ENCODE results near the gene LBX1.
"Not testable (repeated sequence)": the region's sequence is repeated elsewhere in the genome, so short reads cannot be mapped to it uniquely, and the experiment has no call there.

The LBX1 gene

GRCh38 chr10:101216207-101217043, 12.8 kb downstream of the LBX1 start:
- DNase-seq: no peak
- H3K27ac ChIP-seq: no peak overlapping the region
- no peaks in the 10 kb centered on the region for H3K36me3 ChIP-seq
- TF ChIP-seq CTCF (IDR thresholded peaks at IDR 0.05): no peak
- H3K9me3 ChIP-seq: no peaks in the 10 kb centered on the region
- intact Hi-C loops (cut with DNase I; ENCODE audit: low total_unique reads): loop anchor here (2.0 to 10.0 kb wide), 2 partner anchors 248 to 352 kb away; no protein-coding TSS in a partner anchor
- H3K4me1 ChIP-seq: peaks cover 0 to 48% (median 42%) of the 10 kb centered on the region in 4 donors
- peaks cover 8 to 100% of the 10 kb centered on the region in 2 donors for H3K27me3 ChIP-seq
- H3K4me3 ChIP-seq: no peak overlapping the region

- DNase-seq: no peak
- Histone ChIP-seq H3K4me1 (peaks cover 0 to 48% (median 42%) of the 10 kb centered on the region in 4 donors), H3K4me3 (no peak overlapping the region), H3K36me3 (no peaks in the 10 kb centered on the region), H3K9me3 (no peaks in the 10 kb centered on the region), H3K27ac (no peak overlapping the region), H3K27me3 (peaks cover 8 to 100% of the 10 kb centered on the region in 2 donors)
- intact Hi-C loops (cut with DNase I; ENCODE audit: low total_unique reads): loop anchor here (2.0 to 10.0 kb wide), 2 partner anchors 249 to 353 kb away; no protein-coding TSS in a partner anchor
- TF ChIP-seq CTCF (IDR thresholded peaks at IDR 0.05): no peak
Observed at GRCh38 chr10:101215397-101216206, 13.7 kb downstream of the LBX1 start.

GRCh38 chr10:101214446-101215396, 14.5 kb downstream of the LBX1 start:
- Histone ChIP-seq H3K27ac (no peak overlapping the region), H3K9me3 (no peaks in the 10 kb centered on the region), H3K36me3 (no peaks in the 10 kb centered on the region), H3K27me3 (peaks cover 8 to 99% of the 10 kb centered on the region in 2 donors), H3K4me1 (peaks cover 0 to 48% (median 42%) of the 10 kb centered on the region in 4 donors), H3K4me3 (peak overlapping the region in 1 of 2 donors; percentile 10)
- no peak for DNase-seq
- intact Hi-C loops (cut with DNase I; ENCODE audit: low total_unique reads): loop anchor here (10.0 kb wide), 1 partner anchor 250 kb away; no protein-coding TSS in a partner anchor
- TF ChIP-seq CTCF (IDR thresholded peaks at IDR 0.05): peak; percentile 63 to 84

- DNase-seq: no peak
- no peak for TF ChIP-seq CTCF (IDR thresholded peaks at IDR 0.05)
- H3K27me3 ChIP-seq: peaks cover 0 to 91% of the 10 kb centered on the region in 2 donors
Observed at GRCh38 chr10:101208543-101208942, 20.7 kb downstream of the LBX1 start.

GRCh38 chr10:101207026-101207425, 22.2 kb downstream of the LBX1 start:
- H3K4me1 ChIP-seq: no peaks in the 10 kb centered on the region
- no peak overlapping the region for H3K27ac ChIP-seq
- TF ChIP-seq CTCF (IDR thresholded peaks at IDR 0.05): no peak
- DNase-seq: no peak
- intact Hi-C loops (cut with DNase I; ENCODE audit: low total_unique reads): no loop called here
- peaks cover 0 to 4% (median 0%) of the 10 kb centered on the region in 3 donors for H3K9me3 ChIP-seq
- H3K4me3 ChIP-seq: no peak overlapping the region
- H3K27me3 ChIP-seq: peaks cover 0 to 77% of the 10 kb centered on the region in 2 donors
- no peaks in the 10 kb centered on the region for H3K36me3 ChIP-seq

More at GRCh38 chr10:101208543-101208942, 20.7 kb downstream of the LBX1 start:
- intact Hi-C loops (cut with DNase I; ENCODE audit: low total_unique reads): no loop called here
- Histone ChIP-seq H3K9me3 (peaks cover 0 to 4% (median 0%) of the 10 kb centered on the region in 3 donors), H3K4me1 (peaks cover 0 to 2% (median under 1%) of the 10 kb centered on the region in 4 donors), H3K27ac (no peak overlapping the region), H3K4me3 (no peak overlapping the region), H3K36me3 (no peaks in the 10 kb centered on the region)

GRCh38 chr10:101202667-101203066, 26.6 kb downstream of the LBX1 start:
- peaks cover 0 to 68% of the 10 kb centered on the region in 2 donors for H3K27me3 ChIP-seq
- H3K9me3 ChIP-seq; H3K4me3 ChIP-seq; H3K4me1 ChIP-seq; intact Hi-C loops (cut with DNase I; ENCODE audit: low total_unique reads); H3K27ac ChIP-seq; DNase-seq; H3K36me3 ChIP-seq: not testable (repeated sequence)

- DNase-seq; intact Hi-C loops (cut with DNase I; ENCODE audit: low total_unique reads); H3K27ac ChIP-seq; H3K4me3 ChIP-seq; H3K4me1 ChIP-seq; H3K9me3 ChIP-seq; H3K36me3 ChIP-seq: not testable (repeated sequence)
- peaks cover 0 to 59% of the 10 kb centered on the region in 2 donors for H3K27me3 ChIP-seq
Observed at GRCh38 chr10:101198326-101198977, 30.8 kb downstream of the LBX1 start.

All from tibial artery (tissue), 4 donors.